Activated naive CD4-positive, alpha-beta T cell treated with anti-CD3 and anti-CD28 coated beads, Interleukin-2, amount 10 ng/mL, durations not matched to agents 7 days and 5 days (primary cell): ENCODE results near the gene GCN1.
"Not testable (repeated sequence)": the region's sequence is repeated elsewhere in the genome, so short reads cannot be mapped to it uniquely, and the experiment has no call there.

Source experiments
- CTCF ChIA-PET: fragments of 350-600 bp; sonication (Branson Sonifier 250); formaldehyde crosslinking; loops from one replicate; lab custom pipeline; 2021; ENCODE audit warnings: antibody characterized with exemption; lab: Charles Lee
- DNase-seq: peaks from one replicate; pipeline ENCODE4 v3.0.0-alpha.2; 2020
- H3K27ac Mint-ChIP-seq: one replicate; pipeline ENCODE4 v1.8.0; 2021; ENCODE audit warnings: mild to moderate bottlenecking, moderate library complexity, mixed read lengths
- H3K27me3 Mint-ChIP-seq: one replicate; pipeline ENCODE4 v1.8.0; 2021; ENCODE audit warnings: mild to moderate bottlenecking, mixed read lengths
- H3K36me3 Mint-ChIP-seq: one replicate; pipeline ENCODE4 v1.8.0; 2021; ENCODE audit warnings: mixed read lengths
- H3K4me1 Mint-ChIP-seq: one replicate; pipeline ENCODE4 v1.8.0; 2021; ENCODE audit warnings: mixed read lengths
- H3K4me3 Mint-ChIP-seq: one replicate; pipeline ENCODE4 v1.8.0; 2021; ENCODE audit warnings: mild to moderate bottlenecking, moderate library complexity, mixed read lengths
- H3K9me3 Mint-ChIP-seq: one replicate; pipeline ENCODE4 v1.8.0; 2021; ENCODE audit warnings: mixed read lengths

Gene GCN1

GRCh38 chr12:120213758-120214157, 19.2 kb upstream of the GCN1 start:
- Mint-ChIP-seq H3K27ac (no peak overlapping the region), H3K27me3 (no peaks in the 10 kb centered on the region), H3K4me1 (no peaks in the 10 kb centered on the region), H3K4me3 (no peak overlapping the region), H3K9me3 (no peaks in the 10 kb centered on the region), H3K36me3 (peaks cover 41% of the 10 kb centered on the region)
- CTCF ChIA-PET: no interaction called here
- no peak for DNase-seq

DNA sequence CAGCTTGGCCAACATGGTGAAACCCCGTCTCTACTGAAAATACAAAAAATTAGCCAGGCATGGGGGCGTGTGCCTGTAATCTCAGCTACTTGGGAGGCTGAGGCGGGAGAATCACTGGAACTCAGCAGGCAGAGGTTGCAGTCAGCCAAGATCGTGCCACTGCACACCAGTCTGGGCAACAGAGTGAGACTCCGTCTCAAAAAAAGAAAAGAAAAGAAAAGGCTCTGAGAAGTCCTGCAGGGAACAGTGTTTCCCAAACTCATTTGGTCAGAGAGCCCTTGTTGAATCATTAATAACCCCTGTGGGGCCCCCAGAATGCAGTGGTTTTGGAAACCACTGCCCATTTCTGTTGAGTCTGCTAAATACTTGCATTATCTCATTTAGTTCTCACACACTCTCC, 18.7 kb upstream of the GCN1 start:
- H3K27me3 Mint-ChIP-seq, H3K4me3 Mint-ChIP-seq, H3K9me3 Mint-ChIP-seq, H3K27ac Mint-ChIP-seq, DNase-seq, H3K4me1 Mint-ChIP-seq, CTCF ChIA-PET: not testable (repeated sequence)
- H3K36me3 Mint-ChIP-seq: peaks cover 39% of the 10 kb centered on the region

GRCh38 chr12:120212301-120212700, 17.8 kb upstream of the GCN1 start:
- H3K27ac Mint-ChIP-seq: no peak overlapping the region
- CTCF ChIA-PET: interaction anchor here (1.0 kb wide), 1 partner anchor 11 kb away, joined by 6 read pairs; the partner anchor contains the start of gene RPLP0
- no peaks in the 10 kb centered on the region for H3K9me3 Mint-ChIP-seq
- no peaks in the 10 kb centered on the region for H3K4me1 Mint-ChIP-seq
- H3K4me3 Mint-ChIP-seq: no peak overlapping the region
- H3K36me3 Mint-ChIP-seq: peaks cover 43% of the 10 kb centered on the region
- DNase-seq: no peak
- H3K27me3 Mint-ChIP-seq: no peaks in the 10 kb centered on the region

- CTCF ChIA-PET: interaction anchor here (1.0 kb wide), 1 partner anchor 11 kb away, joined by 6 read pairs; the partner anchor contains the start of gene RPLP0
- Mint-ChIP-seq H3K4me1 (no peaks in the 10 kb centered on the region), H3K36me3 (peaks cover 45% of the 10 kb centered on the region), H3K27me3 (no peaks in the 10 kb centered on the region), H3K27ac (no peak overlapping the region), H3K4me3 (no peak overlapping the region), H3K9me3 (no peaks in the 10 kb centered on the region)
- DNase-seq: no peak
These were observed 17.4 kb upstream of the GCN1 start for GRCh38 chr12:120211904-120212283.

DNA sequence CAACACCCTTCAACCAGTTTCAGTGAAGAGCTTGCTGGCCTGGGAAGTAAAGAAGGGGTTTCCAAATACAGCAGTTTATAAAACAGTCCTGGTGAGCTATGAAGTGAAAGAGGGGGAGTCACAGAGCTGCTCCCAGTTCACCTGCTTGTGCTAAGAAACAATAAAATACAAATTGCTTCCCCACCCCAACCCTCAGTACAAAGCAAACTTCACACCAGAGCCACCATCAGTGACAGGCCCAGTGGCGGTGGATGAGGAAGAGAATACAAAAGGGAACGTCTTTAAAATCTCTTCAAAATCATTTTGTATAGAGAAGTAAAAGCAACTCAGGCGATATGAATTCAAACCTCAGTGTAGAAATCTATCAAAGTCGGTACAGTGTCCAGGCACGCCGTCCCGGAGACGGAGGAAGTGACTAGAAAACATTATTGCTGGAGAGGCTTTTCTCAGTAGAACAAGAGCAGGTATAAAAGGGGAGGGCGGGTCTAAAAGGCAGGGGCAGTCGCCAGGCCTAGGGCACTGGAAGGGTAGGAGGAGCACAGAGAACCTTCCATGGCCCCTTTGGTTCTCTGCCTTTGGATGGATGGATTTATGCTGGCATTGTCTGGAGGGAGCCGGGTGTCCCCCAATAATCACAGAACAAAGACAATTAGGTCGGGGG, 16.9 kb upstream of the GCN1 start:
- H3K4me1 Mint-ChIP-seq: no peaks in the 10 kb centered on the region
- peak overlapping the region; percentile 50 for H3K27ac Mint-ChIP-seq
- no peak overlapping the region for H3K4me3 Mint-ChIP-seq
- no peaks in the 10 kb centered on the region for H3K9me3 Mint-ChIP-seq
- DNase-seq: no peak
- H3K36me3 Mint-ChIP-seq: peaks cover 45% of the 10 kb centered on the region
- CTCF ChIA-PET: interaction anchor here (1.6 kb wide), 1 partner anchor 10 kb away, joined by 5 read pairs; the partner anchor contains the start of gene RPLP0
- H3K27me3 Mint-ChIP-seq: no peaks in the 10 kb centered on the region

- CTCF ChIA-PET: interaction anchor here (0.7 to 1.6 kb wide), 2 partner anchors 9 to 12 kb away, joined by 4 to 5 read pairs; partner anchors contain the start of gene RPLP0
- no peaks in the 10 kb centered on the region for H3K27me3 Mint-ChIP-seq
These were observed 15.3 kb upstream of the GCN1 start for GRCh38 chr12:120209851-120210250.

DNA sequence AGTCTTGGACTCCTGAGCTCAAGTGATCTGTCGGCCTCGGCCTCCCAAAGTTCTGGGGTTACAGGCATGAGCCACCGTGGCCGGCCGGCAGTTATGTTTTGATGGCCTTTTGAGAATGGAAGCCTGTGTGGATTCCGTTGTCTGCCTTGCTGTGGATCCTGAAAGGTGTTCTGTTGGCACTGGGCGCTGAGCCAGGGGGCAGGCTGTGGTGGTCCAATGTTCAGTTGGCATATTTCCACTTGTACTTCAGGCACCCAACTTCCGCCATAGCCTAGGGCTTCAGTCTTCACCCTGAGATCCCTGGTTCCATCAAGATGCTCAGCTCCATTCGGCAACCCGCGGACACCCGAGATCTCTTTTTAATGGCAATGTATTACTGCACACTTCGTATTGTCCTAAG, 12.7 kb upstream of the GCN1 start:
- Mint-ChIP-seq H3K9me3 (no peaks in the 10 kb centered on the region), H3K27me3 (no peaks in the 10 kb centered on the region), H3K4me3 (no peak overlapping the region), H3K27ac (no peak overlapping the region), H3K4me1 (peaks cover 5% of the 10 kb centered on the region), H3K36me3 (peaks cover 24% of the 10 kb centered on the region)
- CTCF ChIA-PET: interaction anchor here (7.1 kb wide), 1 partner anchor 20 kb away, joined by 39 read pairs; no protein-coding TSS in a partner anchor
- no peak for DNase-seq

More at GRCh38 chr12:120209851-120210250, 15.3 kb upstream of the GCN1 start:
- no peaks in the 10 kb centered on the region for H3K9me3 Mint-ChIP-seq
- no peak overlapping the region for H3K27ac Mint-ChIP-seq
- peaks cover 37% of the 10 kb centered on the region for H3K36me3 Mint-ChIP-seq
- no peak overlapping the region for H3K4me3 Mint-ChIP-seq
- DNase-seq: no peak
- H3K4me1 Mint-ChIP-seq: no peaks in the 10 kb centered on the region

DNA sequence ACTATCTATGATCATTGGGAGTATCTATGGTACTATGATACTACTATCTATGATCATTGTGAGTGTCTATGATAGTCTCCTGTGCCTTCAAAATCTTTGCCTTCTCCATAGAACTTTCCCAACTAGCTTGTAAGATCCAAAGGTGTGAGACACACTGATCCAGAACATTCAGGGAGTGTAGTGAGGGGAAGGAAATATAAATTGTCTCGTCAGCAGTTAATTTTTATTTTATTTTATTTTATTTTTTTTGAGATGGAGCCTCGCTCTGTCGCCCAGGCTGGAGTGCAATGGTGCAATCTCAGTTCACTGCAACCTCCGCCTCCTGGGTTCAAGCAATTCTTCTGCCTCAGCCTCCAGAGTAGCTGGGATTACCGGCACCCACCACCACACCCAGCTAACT, 12.3 kb upstream of the GCN1 start:
- not testable (repeated sequence) for H3K27ac Mint-ChIP-seq, H3K4me3 Mint-ChIP-seq

GRCh38 chr12:120206228-120206627, 11.7 kb upstream of the GCN1 start:
- DNase-seq: no peak
- peaks cover 8% of the 10 kb centered on the region for H3K4me1 Mint-ChIP-seq
- no peaks in the 10 kb centered on the region for H3K27me3 Mint-ChIP-seq
- CTCF ChIA-PET: interaction anchor here (7.1 kb wide), 1 partner anchor 21 kb away, joined by 39 read pairs; no protein-coding TSS in a partner anchor
- H3K9me3 Mint-ChIP-seq: no peaks in the 10 kb centered on the region
- H3K36me3 Mint-ChIP-seq: peaks cover 14% of the 10 kb centered on the region
- H3K27ac Mint-ChIP-seq: no peak overlapping the region
- H3K4me3 Mint-ChIP-seq: no peak overlapping the region

More for the DNA sequence above, 12.3 kb upstream of the GCN1 start:
- not testable (repeated sequence) for DNase-seq, H3K9me3 Mint-ChIP-seq, H3K4me1 Mint-ChIP-seq, H3K27me3 Mint-ChIP-seq
- CTCF ChIA-PET: interaction anchor here (7.1 kb wide), 1 partner anchor 20 kb away, joined by 39 read pairs; no protein-coding TSS in a partner anchor
- peaks cover 20% of the 10 kb centered on the region for H3K36me3 Mint-ChIP-seq

DNA sequence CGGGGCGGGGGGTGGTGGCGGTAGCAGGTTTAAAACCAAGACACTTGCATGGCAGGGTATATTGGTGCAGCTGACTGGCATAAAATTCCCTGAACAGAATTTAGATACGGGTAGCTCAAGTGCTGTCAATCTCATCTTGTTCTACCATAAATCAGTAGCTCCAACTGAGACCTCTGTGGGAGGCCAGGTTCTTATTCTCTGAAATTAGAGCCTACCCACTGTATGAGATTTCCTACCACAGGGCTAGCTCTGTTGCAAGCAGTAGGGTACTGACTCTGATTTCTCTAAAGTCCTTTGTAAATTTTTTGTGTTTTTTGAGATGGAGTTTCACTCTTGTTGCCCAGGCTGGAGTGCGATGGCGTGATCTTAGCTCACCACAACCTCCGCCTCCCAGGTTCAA, 9.7 kb upstream of the GCN1 start:
- Mint-ChIP-seq H3K9me3 (no peaks in the 10 kb centered on the region), H3K36me3 (peaks cover 26% of the 10 kb centered on the region), H3K27me3 (no peaks in the 10 kb centered on the region), H3K4me3 (no peak overlapping the region), H3K27ac (no peak overlapping the region), H3K4me1 (peaks cover 18% of the 10 kb centered on the region)
- CTCF ChIA-PET: interaction anchor here (1.0 to 7.1 kb wide), 3 partner anchors 13 to 62 kb away, joined by 3 to 39 read pairs (median 6); partner anchors contain the start of gene PXN
- no peak for DNase-seq

- no peaks in the 10 kb centered on the region for H3K9me3 Mint-ChIP-seq
- H3K36me3 Mint-ChIP-seq: peaks cover 40% of the 10 kb centered on the region
- H3K4me1 Mint-ChIP-seq: peaks cover 49% of the 10 kb centered on the region
These were observed 5.9 kb upstream of the GCN1 start for GRCh38 chr12:120200364-120200800.

DNA sequence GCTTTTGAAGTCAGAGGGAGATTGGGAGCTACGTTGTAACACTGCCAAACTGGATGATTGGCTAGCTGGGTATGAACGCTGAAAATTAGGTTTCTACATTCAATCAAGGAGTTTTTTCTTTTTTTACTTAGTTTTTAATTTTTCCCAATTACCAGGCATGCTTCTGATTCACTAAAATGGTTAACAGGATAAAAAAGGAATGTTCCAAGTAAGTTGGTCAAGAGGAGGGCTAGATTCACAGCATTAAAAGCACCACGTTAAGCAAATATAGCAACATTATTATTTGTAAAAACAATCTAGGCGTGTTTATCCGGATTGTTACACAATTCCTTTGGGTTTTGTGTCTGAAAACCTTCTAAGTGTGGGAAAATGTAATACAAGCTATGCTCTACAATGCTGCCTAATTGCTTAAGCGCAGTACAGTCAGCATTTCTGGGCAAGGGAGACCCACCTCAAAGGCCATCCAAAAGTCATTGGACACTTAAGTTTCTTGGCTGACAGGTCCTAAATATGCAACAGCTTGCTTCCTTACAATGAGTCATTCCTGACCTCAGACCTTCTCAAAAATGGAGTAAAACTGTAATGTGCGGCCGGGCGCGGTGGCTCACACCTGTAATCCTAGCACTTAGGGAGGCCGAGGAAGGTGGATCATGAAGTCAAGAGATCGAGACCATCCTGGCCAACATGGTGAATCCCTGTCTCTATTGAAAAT, 5.2 kb upstream of the GCN1 start:
- Mint-ChIP-seq H3K36me3 (peaks cover 44% of the 10 kb centered on the region), H3K4me3 (peak overlapping the region; percentile 93), H3K4me1 (peaks cover 55% of the 10 kb centered on the region), H3K9me3 (no peaks in the 10 kb centered on the region), H3K27me3 (no peaks in the 10 kb centered on the region), H3K27ac (peak overlapping the region; percentile 99)
- DNase-seq: no peak
- CTCF ChIA-PET: interaction anchor here (1.3 to 5.1 kb wide), 3 partner anchors 9 to 66 kb away, joined by 5 to 31 read pairs (median 6); partner anchors contain the start of gene PXN

More at GRCh38 chr12:120200364-120200800, 5.9 kb upstream of the GCN1 start:
- CTCF ChIA-PET: interaction anchor here (0.6 to 7.1 kb wide), 14 partner anchors 9 to 312 kb away, joined by 3 to 39 read pairs (median 6); partner anchors contain the start of genes PXN and RNU4-2
- no peak for DNase-seq
- Mint-ChIP-seq H3K27ac (peak overlapping the region; percentile 99), H3K4me3 (peak overlapping the region; percentile 93), H3K27me3 (no peaks in the 10 kb centered on the region)

GRCh38 chr12:120199025-120199424, 4.5 kb upstream of the GCN1 start:
- Mint-ChIP-seq H3K4me1 (peaks cover 56% of the 10 kb centered on the region), H3K27ac (peak overlapping the region; percentile 99), H3K9me3 (no peaks in the 10 kb centered on the region), H3K27me3 (no peaks in the 10 kb centered on the region), H3K4me3 (peak overlapping the region; percentile 93), H3K36me3 (peaks cover 45% of the 10 kb centered on the region)
- no peak for DNase-seq
- CTCF ChIA-PET: interaction anchor here (1.3 to 5.1 kb wide), 2 partner anchors 29 to 66 kb away, joined by 6 to 31 read pairs; partner anchors contain the start of gene PXN

DNA sequence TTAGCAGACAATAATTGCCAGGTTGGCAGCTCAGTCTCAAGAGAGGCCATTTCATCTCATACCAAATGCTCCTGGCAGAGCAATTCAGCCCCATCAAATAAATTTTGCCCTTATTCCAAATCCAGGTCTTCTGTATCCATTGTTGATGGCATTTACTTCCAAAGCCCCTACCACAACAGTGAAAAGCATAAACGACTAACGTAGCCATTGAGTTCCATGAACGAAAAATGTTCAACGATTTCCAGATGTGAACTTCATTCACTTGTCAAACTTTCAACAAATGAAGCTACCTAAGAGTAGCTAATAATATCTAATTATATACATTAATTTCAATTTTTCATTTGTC, 3.0 kb upstream of the GCN1 start:
- Mint-ChIP-seq H3K4me3 (no peak overlapping the region), H3K27me3 (no peaks in the 10 kb centered on the region), H3K4me1 (peaks cover 61% of the 10 kb centered on the region), H3K36me3 (peaks cover 49% of the 10 kb centered on the region), H3K27ac (no peak overlapping the region), H3K9me3 (no peaks in the 10 kb centered on the region)
- no peak for DNase-seq
- CTCF ChIA-PET: no interaction called here
